ENCODE results near the gene NUMB.

DNA sequence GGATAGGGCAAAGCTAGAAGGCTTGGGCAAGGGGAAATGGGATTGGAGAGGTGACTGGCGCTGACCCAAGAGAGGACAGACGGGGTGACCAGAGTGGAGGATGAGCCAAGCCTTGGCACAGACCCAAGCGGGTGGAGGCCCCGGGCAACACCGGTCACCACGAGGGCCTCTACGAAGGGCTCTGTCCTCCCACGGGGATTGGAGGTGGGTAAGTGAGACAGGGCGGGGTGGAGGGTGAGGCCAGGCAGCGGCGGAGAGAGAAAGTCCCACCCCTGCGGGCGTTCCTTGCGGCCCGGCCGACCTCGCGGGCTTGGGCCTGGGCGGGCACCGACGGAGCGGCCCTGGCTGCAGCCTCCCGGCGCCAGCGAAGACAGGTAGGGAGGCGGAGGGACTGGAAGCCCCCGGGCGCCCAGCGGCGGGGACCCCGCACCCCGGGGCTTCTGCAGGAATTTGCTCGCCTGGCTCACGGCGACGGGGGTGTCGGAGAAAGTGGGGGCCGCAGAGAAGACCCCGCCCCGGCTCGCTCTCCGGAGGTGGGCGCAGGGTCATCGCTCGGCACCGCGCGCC is 221.0 kb downstream of the NUMB start, which contains the start of gene PAPLN:
- TF ChIP-seq CTCF (IDR thresholded peaks at IDR 0.05) (no peak), POLR2A (IDR thresholded peaks at IDR 0.05) (no peak)
